Keratinocyte (primary cell): ENCODE results near the gene APEH.
"Not testable (repeated sequence)": the region's sequence is repeated elsewhere in the genome, so short reads cannot be mapped to it uniquely, and the experiment has no call there.

Source experiments
- EZH2 ChIP-seq: IDR thresholded peaks from one replicate; pipeline ENCODE4 v1.6.1; 2012; ENCODE audit warnings: inconsistent platforms, mild to moderate bottlenecking, low read length, moderate library complexity
- TF ChIP-seq, protein P1 (sequence below), 3 experiments: IDR thresholded peaks in 1 of 3; conservative IDR thresholded peaks in 1 of 3; optimal IDR thresholded peaks in 1 of 3; 2 replicates in 2 of 3; 3 replicates in 1 of 3; pipeline versions ENCODE3 to v1.5.1; 2011; ENCODE audit warnings: low read length in 3 of 3, mild to moderate bottlenecking in 3 of 3, moderate library complexity in 2 of 3, control low read depth in 1 of 3, inconsistent platforms in 1 of 3; ENCODE audit not compliant: insufficient read depth in 2 of 3; ENCODE audit errors: extremely low read depth in 1 of 3

GRCh38 chr3:49689908-49690624 is 15.9 kb downstream of the APEH start:
- TF ChIP-seq, protein P1, sequence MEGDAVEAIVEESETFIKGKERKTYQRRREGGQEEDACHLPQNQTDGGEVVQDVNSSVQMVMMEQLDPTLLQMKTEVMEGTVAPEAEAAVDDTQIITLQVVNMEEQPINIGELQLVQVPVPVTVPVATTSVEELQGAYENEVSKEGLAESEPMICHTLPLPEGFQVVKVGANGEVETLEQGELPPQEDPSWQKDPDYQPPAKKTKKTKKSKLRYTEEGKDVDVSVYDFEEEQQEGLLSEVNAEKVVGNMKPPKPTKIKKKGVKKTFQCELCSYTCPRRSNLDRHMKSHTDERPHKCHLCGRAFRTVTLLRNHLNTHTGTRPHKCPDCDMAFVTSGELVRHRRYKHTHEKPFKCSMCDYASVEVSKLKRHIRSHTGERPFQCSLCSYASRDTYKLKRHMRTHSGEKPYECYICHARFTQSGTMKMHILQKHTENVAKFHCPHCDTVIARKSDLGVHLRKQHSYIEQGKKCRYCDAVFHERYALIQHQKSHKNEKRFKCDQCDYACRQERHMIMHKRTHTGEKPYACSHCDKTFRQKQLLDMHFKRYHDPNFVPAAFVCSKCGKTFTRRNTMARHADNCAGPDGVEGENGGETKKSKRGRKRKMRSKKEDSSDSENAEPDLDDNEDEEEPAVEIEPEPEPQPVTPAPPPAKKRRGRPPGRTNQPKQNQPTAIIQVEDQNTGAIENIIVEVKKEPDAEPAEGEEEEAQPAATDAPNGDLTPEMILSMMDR (optimal IDR thresholded peaks at IDR 0.05 in 1 of 3, IDR thresholded peaks at IDR 0.05 in 1 of 3, conservative IDR thresholded peaks at IDR 0.05 in 1 of 3; ENCODE audit: extremely low read depth in 1 of 3, insufficient read depth in 2 of 3, low read length in 3 of 3), result not testable (repeated sequence)
- not testable (repeated sequence) for TF ChIP-seq EZH2
